Activated gamma-delta T cell treated with Interleukin-2 at 50 U/mL for 16 hours (primary cell): ENCODE results near the gene SOSTDC1.
"Not testable (repeated sequence)": the region's sequence is repeated elsewhere in the genome, so short reads cannot be mapped to it uniquely, and the experiment has no call there.

ENCODE experiments used
- DNase-seq: peaks from one replicate; pipeline ENCODE4 v3.0.0-alpha.2; 2020

SOSTDC1 gene

DNA sequence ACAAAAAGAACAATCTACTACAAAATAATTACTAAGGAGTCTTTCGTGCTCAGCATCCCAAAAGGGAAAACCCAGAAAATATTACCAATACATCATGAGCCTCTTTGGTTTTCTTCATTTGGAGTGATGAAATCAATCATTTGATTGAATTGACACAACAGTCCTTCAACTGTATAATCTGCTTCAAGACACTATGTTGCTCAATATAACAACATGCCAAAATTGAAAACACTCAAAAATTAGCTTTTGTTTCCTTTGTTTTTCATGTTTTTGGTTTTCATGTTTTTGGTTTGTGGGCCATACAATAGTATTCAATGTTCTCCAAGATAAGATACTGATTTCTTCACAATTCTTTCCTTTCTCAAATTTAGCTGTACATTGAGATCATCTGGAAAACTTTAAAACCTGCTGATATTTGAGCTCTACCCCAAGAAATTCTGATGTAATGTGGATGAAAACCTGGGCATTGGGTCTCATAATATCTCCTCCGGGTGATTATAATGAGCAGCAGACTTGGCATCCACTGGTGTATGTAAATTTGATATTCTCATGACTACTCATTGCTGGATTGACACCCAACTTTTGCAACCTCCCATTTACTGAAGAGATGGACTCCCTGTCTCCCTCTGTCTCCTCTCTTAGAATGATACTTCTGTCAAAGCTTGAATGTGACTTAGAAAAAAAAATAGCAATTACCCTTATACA, 4.6 kb downstream of the SOSTDC1 start:
- no peak for DNase-seq

DNA sequence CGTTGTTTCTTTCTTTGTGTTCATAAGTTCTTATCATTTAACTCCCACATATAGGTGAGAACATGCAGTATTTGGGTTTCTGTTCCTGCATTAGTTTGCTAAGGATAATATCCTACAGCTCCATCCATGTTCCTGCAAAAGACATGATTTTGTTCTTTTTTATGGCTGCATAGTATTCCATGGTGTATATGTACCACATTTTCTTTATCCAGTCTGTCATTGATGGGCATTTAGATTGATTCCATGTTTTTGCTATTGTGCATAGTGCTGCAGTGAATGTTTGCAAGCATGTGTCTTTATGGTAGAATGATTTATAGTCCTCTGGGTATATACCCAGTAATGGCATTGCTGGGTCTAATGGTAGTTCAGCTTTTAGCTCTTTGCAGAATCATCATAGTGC, 9.2 kb downstream of the SOSTDC1 start:
- DNase-seq = not testable (repeated sequence)

DNA sequence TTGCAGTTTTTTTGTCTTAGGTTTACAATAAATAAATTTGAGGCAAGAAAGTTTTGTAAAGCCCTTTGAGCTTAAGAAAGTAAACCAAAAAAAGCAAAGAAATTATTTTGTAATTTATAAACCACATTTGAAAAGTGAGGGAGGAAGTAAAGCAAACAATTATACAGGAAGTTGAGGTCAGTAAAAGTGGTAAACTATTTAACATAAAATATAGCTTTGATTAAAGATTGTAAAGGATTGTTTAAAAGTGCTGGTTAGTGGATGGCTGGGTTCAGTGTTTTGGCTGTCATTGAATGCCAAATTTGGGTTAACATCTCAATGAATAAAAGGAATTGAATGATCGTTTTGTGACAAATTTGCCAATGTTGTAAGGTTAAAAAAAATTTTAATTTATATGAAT, 9.9 kb downstream of the SOSTDC1 start:
- DNase-seq = no peak

DNA sequence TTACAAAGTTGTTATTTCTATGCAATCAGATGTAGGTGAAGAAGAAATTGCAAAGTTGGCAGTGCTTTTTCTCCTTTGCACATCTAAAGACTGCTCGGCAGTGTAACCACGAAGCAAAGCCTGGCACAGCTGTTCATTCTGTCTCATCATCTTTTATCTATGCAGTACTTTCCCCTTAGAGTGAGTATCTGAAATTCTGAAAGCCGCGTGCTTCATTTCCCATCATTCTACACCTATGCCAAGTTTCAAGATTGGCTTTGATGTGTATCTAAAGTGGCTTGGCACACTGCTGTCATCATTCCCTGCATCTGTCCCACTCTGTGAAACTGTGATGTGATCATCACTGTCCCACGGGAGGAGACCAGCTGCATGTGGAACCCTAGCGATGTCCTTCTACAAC, 15.2 kb downstream of the SOSTDC1 start:
- no peak for DNase-seq

DNA sequence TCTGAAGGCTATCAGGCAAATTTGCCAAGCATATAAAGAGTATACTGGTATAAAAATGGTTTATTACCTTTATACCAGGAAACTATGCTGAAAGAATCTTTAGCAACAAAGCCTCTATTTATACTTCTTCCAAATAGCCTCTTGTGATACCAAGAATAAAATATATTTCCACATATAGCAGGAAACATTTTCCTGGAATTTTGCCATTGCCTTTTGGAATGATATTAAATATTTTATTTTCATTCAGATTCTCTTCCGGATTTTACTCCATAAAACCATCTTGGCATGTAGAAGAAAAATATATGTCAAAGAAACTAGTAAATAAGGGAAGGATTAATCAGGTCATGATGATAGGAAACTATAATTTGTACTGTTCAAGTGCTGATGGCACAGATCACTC, 17.7 kb downstream of the SOSTDC1 start:
- DNase-seq = no peak

DNA sequence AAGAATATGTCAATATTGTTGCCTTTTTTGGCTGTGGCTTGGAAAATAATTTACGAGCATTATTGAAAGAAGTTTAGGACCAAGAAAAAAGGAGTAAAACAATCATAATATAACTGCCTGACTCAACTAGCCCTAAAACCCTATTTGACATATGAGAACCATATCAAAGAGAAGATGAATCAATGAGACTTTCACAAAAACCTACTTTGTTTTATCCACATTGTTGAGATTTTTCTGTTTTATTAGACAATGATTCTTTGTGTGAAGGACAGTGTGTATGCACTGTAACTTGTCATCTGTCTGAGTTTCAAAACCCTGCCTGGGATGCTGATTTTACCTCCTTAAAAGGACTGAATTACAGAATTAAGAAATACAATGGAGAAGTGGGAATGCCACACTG, 19.0 kb downstream of the SOSTDC1 start:
- DNase-seq = no peak

DNA sequence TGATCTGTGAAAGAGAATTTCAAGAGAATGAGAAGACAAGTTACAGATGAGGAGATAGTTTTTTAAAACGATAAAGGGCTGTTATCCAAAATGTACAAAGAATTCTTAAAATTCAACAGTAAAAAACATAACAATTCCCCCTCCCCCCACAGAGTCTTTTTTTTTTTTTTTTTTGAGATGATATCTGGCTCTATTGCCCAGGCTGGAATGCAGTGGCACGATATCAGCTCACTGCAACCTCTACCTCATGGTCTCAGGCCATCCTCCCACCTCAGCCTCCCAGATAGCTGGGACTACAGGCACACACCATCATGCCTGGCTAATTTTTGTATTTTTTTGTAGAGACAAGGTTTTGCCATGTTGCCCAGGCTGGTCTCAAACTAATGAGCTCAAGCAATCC, 21.7 kb downstream of the SOSTDC1 start:
- not testable (repeated sequence) for DNase-seq

DNA sequence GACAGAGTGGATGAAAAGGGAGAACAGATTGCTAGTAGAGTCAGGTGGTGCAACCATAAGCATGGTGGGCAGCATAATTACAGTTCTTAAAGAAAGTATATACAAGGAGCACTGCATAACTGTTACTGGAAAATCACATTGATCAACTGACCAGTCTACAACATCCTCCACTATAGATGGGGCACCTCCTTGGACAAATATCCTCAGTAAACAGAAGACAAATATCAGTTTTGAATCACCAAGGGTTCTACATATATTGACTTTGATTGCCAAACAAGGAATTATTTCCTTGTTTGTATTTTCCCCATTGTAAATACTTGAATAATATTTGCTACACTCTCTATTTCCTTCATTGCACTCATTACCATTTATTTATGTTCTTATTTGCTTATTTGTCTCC, 26.6 kb downstream of the SOSTDC1 start:
- DNase-seq = no peak

DNA sequence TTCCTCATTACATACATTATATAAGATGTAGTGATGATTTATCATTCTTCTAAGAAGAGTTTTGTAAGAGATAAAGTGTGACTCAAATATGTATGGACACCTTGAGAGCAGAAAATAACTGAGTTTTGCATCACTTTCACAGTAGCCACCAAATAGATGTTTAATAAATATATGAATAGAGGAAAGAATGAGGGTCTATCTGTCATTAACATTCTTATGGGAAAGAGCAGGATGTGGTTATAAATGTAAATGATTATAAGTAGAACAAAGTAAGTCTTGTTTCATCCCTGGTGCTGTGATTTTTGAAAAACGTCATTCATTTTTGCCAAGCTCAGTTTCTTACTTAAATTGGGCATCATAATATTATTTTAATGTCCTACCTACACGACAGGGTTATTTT, 29.2 kb downstream of the SOSTDC1 start:
- DNase-seq = no peak

DNA sequence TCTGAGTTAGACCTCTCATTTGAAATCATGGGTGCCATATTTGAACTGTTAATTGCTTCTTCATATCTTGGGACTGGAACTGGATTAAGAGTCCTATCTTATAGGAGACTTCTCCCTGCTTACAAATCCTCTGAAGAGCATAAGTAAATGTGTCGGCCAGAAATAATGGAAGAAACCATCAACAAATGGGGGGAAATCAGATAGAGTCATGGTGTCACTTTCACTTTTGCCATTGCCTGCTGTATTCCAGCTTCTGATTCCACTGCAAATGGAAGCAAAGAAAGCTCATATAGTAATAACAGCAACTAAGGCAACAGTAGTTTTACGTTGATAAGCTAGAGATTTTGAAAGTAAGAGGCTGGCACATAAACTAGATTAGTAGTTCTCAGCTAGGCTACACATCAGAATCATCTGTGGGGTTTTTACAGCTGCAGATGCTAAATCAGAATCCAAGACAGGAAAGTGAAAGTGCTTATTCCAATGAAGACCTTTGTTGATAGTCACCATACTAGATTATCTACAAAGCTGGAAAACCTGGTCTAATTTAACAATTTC, 31.9 kb downstream of the SOSTDC1 start:
- DNase-seq = no peak

DNA sequence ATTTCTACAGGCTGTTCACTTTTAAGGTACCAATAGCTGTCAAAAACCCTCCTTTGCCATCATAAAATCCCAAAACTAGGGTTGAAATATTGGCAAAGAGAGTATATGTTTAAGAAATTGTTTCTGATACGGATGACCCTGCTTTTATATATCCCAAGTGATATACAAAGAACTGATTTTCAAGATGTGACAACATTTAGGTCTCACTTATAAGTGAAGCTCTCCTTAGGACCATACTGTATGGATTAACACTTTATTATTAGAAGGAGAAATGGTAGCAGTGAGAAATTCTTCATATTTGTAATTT, 33.2 kb downstream of the SOSTDC1 start:
- DNase-seq = no peak

DNA sequence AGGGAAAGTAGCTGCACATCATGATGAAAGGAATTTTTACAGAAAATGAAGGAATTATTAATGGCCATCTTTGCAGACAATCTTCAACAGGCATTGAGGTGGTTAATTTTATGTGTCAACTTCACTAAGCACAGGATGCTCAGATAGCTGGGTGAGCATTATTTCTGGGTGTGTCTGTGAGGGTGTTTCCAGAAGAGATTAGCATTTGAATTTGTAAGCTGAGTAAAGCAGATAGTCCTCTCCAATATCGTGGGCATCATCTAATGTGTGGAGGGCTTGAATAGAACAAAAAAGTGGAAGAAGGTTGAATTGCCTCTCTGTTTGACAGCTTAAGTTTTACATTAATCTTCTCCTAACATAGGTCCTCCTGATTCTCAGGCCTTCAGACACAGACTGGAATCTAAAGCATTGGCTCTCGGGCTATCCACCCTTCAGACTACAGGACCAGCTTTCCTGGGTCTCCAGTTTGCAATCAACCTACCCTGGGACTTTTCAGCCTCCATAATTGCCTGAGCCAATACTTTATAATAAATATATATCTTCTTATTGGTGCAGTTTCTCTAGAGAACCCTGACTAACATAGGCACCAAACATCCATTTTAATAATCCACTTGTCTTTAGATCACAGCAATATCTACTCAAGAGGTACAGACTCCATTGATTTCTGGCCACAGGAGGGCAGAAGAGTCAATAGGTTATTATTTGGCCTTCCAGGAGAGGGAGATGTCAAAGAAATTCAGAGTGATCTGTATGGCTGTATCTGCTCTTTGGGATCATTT, 33.7 kb downstream of the SOSTDC1 start:
- DNase-seq = peak; percentile 15

DNA sequence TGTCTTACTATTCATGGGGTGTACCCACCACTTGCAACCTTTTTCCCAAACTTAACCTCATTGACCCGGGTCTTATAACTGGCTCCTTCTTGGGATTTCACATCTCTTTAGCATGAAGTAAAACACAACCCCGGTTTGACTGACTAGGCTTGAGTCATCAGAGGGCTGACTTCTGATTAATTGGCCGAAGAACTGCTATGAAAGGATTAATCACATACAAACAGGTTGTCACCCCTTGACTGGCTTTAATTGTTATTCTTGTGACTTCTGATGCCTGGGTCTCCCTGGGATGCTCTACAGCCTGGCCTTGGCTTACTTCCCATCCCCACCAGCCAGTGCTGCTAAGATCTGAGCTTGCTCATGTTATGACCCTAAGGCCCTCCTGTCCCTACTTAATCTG, 35.4 kb downstream of the SOSTDC1 start:
- no peak for DNase-seq

DNA sequence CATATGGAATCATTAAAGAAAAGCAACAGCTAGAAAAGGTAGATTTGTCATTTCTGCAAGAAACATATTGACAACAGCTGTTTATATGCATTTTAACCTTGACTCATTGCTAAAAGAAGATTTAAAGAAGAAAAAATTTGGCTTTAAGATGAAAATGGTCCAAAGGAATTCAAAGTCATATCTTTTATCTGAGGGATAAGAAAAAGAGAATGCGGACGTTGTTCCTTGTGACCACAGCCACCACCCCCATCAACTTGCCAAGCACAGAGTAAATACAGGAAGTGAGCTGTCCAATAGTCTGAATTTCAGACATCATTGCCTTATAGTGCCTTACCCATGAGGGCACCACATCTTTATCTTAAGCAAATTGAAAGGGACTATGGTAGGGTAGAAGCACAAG, 36.9 kb downstream of the SOSTDC1 start:
- DNase-seq = no peak

DNA sequence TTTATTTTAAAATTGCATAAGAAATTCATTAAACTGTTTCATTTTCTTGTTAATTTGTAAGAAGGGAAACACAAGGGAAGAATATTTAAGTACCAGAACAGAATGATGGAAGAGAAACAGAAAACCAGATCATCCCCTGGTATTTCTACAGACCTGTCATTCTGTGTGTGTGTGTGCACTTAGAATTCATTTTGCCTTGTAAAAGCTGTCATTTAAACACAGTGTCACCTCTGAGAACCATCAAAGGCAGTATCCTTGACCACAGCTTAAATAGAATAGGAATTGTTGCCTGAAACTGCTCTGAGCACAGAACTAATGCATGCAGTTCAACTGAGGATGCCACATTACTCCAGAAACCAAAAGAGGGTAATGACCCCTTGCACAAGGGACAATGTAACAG, 37.4 kb downstream of the SOSTDC1 start:
- DNase-seq = no peak

DNA sequence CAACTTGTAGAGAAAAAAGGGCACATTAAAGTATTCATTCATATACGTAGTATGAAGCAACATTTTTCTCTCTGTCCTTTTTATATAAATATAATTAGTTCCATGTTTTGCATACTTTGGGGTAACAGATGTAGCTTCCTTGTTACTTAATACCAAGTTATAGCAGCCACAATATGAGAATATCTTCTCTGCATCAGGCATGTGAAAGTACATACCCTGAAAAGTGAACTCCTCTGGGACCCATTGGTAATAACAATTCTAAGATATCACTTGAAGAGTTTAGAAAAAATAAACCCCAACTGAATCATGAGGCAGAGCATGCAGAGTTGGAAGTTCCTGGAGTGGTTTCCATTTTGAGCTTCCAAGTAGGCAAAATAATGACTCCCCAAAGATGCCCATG, 41.8 kb downstream of the SOSTDC1 start:
- no peak for DNase-seq

DNA sequence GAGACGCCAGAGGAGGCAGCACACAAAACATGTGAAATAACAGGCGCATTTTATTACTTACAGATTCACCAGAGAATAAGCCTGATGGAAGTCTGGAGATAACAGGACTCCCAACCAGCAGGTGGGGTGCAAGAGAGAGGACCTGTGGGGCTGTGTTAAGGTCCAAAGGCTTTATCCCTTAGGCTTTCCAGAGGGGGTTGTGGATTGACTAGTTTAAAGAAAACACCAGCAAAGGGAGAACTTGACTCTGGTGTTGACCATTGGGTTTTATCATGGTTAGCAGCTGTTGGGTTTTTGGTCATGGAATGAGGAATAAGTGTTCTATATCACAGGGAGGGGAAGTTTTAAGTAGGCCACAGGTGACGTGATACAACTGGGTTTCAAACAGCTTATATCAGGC, 42.6 kb downstream of the SOSTDC1 start:
- DNase-seq = no peak

DNA sequence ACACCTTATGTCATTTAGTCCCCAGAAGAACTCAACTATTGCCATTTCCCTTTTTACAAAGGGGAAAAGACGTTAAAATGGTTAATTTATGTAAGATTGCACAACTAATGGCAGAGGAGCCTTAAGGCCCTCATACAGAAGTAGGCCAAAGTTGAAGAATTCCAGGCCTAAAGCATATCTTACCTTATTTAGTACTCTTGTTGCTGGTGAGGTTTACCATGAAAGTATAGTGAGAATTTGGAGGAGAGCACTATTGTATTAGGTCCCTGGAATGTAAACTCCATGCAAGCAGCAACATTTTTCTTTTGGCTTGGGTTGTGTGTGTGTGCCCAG, 43.5 kb downstream of the SOSTDC1 start:
- DNase-seq = no peak

DNA sequence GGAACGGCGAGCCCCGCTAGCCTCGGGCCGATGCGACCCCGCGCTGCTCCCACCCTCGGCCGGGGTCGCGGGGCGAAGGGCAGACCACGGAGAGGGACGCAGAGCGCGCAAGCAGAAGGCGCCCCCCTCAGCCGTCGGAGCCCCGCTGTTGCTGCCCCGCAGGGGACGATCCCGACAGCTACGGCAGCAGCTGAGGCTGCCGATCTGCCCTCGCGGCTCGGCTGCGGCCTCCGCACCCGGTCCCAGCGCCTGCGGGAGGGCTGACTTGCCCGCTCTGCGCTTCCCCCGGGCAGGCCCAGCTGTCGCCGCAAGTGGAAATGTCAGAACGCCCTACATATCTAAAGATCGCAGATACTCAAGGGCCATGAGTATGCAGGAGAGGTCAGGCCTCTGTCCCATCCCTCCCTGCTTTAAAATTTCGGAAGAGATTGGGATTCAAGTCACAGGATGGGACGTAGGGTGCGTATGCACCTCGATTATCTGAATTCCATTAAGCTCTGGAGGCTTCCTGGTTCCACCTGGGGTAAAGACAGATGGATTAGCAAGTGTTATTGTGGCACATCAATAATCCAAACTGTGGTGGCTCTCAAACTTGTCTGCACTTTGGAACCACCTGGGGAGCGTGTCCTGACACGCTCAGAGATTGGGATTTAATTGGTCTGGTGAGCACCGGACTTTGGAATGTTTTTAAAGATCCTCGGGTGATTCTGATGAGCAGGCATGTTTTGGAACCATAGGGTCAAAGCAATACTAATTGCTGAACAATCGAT, 44.0 kb downstream of the SOSTDC1 start, which contains the start of gene CRPPA:
TSS of gene CRPPA (minus strand) at position 206 of the 770 bp plus-strand sequence. CDS start 216 bp downstream, outside the sequence.
- peak; percentile 23 for DNase-seq

DNA sequence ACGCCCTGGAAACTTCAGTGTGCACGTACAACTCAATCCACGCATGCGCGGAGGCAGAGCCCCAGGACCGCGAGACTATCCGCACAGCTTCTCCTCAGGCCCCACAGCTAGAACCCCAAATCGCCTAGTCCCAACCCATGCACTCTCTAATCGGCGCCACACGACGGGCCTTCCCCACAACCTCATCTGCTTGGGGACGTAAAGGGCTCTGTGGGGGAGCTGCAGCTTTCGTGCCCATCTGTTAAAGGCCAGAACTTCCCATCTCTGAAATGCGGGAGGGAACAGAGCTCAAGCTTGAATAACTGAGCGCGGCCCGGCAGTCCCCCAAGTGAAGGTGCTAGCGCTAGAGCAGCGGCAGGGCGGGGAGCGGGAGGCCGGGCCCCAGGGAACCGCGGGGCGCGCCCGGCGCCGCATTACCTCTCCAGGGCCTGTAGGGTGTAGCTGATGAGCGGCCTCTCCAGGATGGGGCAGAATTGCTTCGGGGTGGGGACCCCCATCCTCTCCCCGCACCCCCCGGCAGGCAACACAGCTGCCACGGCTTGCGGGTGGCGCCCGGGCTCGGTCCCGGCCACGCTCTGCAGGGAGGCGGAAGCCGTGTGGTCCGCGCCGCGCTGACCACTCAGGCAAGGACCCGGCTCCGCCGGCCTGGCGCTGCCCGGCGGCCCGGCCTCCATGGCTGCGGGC, 44.7 kb downstream of the SOSTDC1 start:
- DNase-seq = peak; percentile 79

DNA sequence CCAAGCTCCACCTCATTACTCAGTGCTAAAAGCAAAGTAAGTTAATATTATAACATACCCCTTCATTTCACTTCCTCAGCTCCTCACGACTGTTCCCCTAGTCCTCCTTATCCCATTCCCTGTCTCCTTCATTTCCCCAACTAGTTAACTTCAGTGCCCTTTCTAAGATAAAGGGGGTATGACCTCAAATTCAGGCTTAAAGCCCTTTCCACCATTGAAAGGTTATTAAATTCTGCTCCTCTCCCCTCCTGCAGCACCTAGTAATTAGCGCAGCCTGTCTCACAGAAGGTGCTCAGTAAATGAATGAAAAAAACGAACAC, 45.2 kb downstream of the SOSTDC1 start:
- no peak for DNase-seq

DNA sequence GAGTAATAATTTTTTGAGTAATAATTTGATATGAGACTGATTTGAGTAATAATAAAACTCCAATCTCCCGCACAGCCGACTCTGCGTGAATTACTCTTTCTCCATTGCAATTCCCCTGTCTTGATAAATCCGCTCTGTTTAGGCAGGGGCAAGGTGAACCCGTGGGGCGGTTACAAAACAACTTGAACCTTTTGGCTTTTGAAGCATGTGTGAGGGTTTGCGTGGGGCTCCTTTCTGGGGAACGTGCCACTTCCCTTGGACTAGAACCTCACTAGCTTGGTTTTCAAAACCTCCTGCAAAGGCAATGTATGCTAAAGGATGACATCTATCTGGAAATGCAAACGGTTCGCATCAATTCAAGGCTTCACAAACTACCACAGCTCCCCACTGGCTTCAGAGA, 45.7 kb downstream of the SOSTDC1 start:
- DNase-seq = no peak

DNA sequence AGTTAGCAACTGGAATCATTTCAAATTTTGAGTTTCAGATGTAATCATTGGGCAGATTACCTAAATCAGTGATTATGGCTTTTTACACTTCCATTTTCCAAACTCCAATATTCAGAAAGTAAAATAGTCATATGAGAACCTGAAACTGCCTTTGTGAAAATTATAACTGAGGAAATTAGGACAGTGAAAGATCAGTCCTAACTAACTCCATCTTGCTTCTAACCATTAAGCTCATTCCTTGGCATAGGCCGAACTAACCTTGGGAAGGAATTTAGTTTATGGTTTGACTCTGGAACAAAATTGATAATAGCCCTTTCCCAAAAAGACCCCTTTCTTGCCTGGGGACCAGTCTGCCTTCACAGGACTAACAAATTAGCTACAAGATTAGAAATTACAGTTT, 46.4 kb downstream of the SOSTDC1 start:
- no peak for DNase-seq
